IMR-90 (cell line): ENCODE results near the gene TRIO. TPM values are rescaled to one million over a fixed set of nuclear protein-coding genes. Genes with fewer than 3 reads are reported as not detected.

ENCODE experiments used
- ATAC-seq: fragments of 200-7000 bp; cut with Tn5 transposase; 2 replicates; pipeline ENCODE4 v1.9.1; 2020; ENCODE audit warnings: low read depth, mild to moderate bottlenecking, moderate library complexity
- BruUV-seq: library from RNA; stranded (reverse); fragments of 400-500 nt; replicated peaks from 2 replicates; lab custom pipeline; 2021; lab: Mats Ljungman, UMichigan
- CTCF ChIA-PET: fragments of 300-600 bp; formaldehyde crosslinking; extraction: SDS; loops from one replicate; lab custom pipeline; 2021; ENCODE audit warnings: antibody characterized with exemption; lab: Yijun Ruan, JAX
- POLR2A ChIA-PET: fragments of 300-600 bp; sonication (Branson Sonifier 250); formaldehyde crosslinking; loops from one replicate; lab custom pipeline; 2022; ENCODE audit warnings: antibody characterized with exemption; ENCODE audit not compliant: unreplicated experiment; lab: Charles Lee
- DNase-seq: peaks from one replicate; pipeline ENCODE4 v3.0.0; 2013
- H2AFZ ChIP-seq: replicated peaks from 2 replicates; pipeline ENCODE3; 2013; ENCODE audit warnings: low read length, mild to moderate bottlenecking; ENCODE audit not compliant: poor library complexity
- H2AK5ac ChIP-seq: 2 replicates; pipeline ENCODE4 v1.6.1; 2013; ENCODE audit warnings: low read depth, low read length, inconsistent platforms
- H2AK9ac ChIP-seq: replicated peaks from 2 replicates; pipeline ENCODE3; 2013; ENCODE audit warnings: mild to moderate bottlenecking, low read depth, low read length, moderate library complexity; ENCODE audit not compliant: poor library complexity
- H2BK120ac ChIP-seq: 2 replicates; pipeline ENCODE4 v1.6.1; 2013; ENCODE audit warnings: low read depth, low read length, inconsistent platforms
- H2BK15ac ChIP-seq: 3 replicates; pipeline ENCODE4 v1.6.1; 2013; ENCODE audit warnings: low read depth, low read length, inconsistent platforms
- H2BK20ac ChIP-seq: 2 replicates; pipeline ENCODE4 v1.6.1; 2013; ENCODE audit warnings: low read depth, mild to moderate bottlenecking, inconsistent platforms, low read length, moderate library complexity
- H2BK5ac ChIP-seq: 2 replicates; pipeline ENCODE4 v1.6.1; 2013; ENCODE audit warnings: mild to moderate bottlenecking, low read depth, low read length, inconsistent platforms; ENCODE audit not compliant: poor library complexity, severe bottlenecking
- H3K14ac ChIP-seq: replicated peaks from 2 replicates; pipeline ENCODE4 v1.6.1; 2013; ENCODE audit warnings: low read depth, low read length, inconsistent platforms
- H3K18ac ChIP-seq: 2 replicates; pipeline ENCODE4 v1.6.1; 2013; ENCODE audit warnings: low read depth, low read length, control low read depth
- H3K23ac ChIP-seq: 2 replicates; pipeline ENCODE4 v1.6.1; 2013; ENCODE audit warnings: low read depth, low read length, inconsistent platforms
- H3K27ac ChIP-seq: 2 replicates; pipeline ENCODE4 v1.5.1; 2013; ENCODE audit warnings: mild to moderate bottlenecking, control low read depth, low read length; ENCODE audit not compliant: insufficient read depth
- H3K27me3 ChIP-seq: 2 replicates; pipeline ENCODE4 v1.6.1; 2013; ENCODE audit warnings: low read length; ENCODE audit not compliant: control insufficient read depth, insufficient read depth
- H3K36me3 ChIP-seq: 2 replicates; pipeline ENCODE4 v1.6.1; 2013; ENCODE audit warnings: low read length, mixed read lengths; ENCODE audit not compliant: control insufficient read depth, insufficient read depth
- H3K4ac ChIP-seq: 2 replicates; pipeline ENCODE4 v1.6.1; 2013; ENCODE audit warnings: low read depth, low read length, inconsistent platforms
- H3K4me1 ChIP-seq: 2 replicates; pipeline ENCODE4 v1.6.1; 2013; ENCODE audit warnings: low read length, mixed read lengths; ENCODE audit not compliant: control insufficient read depth, insufficient read depth
- H3K4me2 ChIP-seq: 2 replicates; pipeline ENCODE4 v1.6.1; 2013; ENCODE audit warnings: low read depth, mild to moderate bottlenecking, control low read depth, low read length, moderate library complexity
- H3K4me3 ChIP-seq: 2 replicates; pipeline ENCODE4 v1.5.1; 2013; ENCODE audit warnings: low read depth, mild to moderate bottlenecking, control low read depth, low read length, moderate library complexity; ENCODE audit not compliant: insufficient read depth
- H3K56ac ChIP-seq: 2 replicates; pipeline ENCODE4 v1.6.1; 2013; ENCODE audit warnings: low read length, inconsistent platforms; ENCODE audit not compliant: insufficient read depth; ENCODE audit errors: extremely low read depth
- H3K79me1 ChIP-seq, 2 experiments: 2 replicates each; pipeline ENCODE4 v1.6.1; 2013; ENCODE audit warnings: low read length in 2 of 2, inconsistent platforms in 1 of 2, low read depth in 1 of 2
- H3K9ac ChIP-seq: 2 replicates; pipeline ENCODE4 v1.6.1; 2013; ENCODE audit warnings: low read depth, low read length, control low read depth
- H3K9me1 ChIP-seq: 2 replicates; pipeline ENCODE4 v1.6.1; 2013; ENCODE audit warnings: low read length, inconsistent platforms; ENCODE audit not compliant: insufficient read depth
- H3K9me3 ChIP-seq: 2 replicates; pipeline ENCODE4 v1.6.1; 2013; ENCODE audit warnings: low read length; ENCODE audit not compliant: control insufficient read depth, insufficient read depth
- H4K20me1 ChIP-seq: 2 replicates; pipeline ENCODE4 v1.6.1; 2013; ENCODE audit warnings: low read length, inconsistent platforms; ENCODE audit not compliant: insufficient read depth
- H4K5ac ChIP-seq: 2 replicates; pipeline ENCODE4 v1.6.1; 2013; ENCODE audit warnings: mild to moderate bottlenecking, low read depth, low read length, control low read depth
- H4K8ac ChIP-seq, 2 experiments: 2 replicates each; pipeline ENCODE4 v1.6.1; 2013; ENCODE audit warnings: low read depth in 2 of 2, low read length in 2 of 2, control low read depth in 1 of 2, inconsistent platforms in 1 of 2
- H4K91ac ChIP-seq: 2 replicates; pipeline ENCODE4 v1.6.1; 2013; ENCODE audit warnings: low read depth, low read length, inconsistent platforms; ENCODE audit not compliant: insufficient read depth
- BHLHE40 ChIP-seq: fragments of 150-350 bp; IDR thresholded peaks from 2 replicates; pipeline ENCODE4 v1.6.1; 2016; ENCODE audit warnings: mild to moderate bottlenecking, low read depth, low read length
- CEBPB ChIP-seq: IDR thresholded peaks from 2 replicates; pipeline ENCODE4 v1.6.1; 2012; ENCODE audit warnings: low read depth, low read length, improper control_type of control experiment
- CHD1 ChIP-seq: IDR thresholded peaks from 2 replicates; pipeline ENCODE4 v1.6.1; 2012; ENCODE audit warnings: low read depth, low read length, improper control_type of control experiment
- MAFK ChIP-seq: IDR thresholded peaks from 2 replicates; pipeline ENCODE4 v1.6.1; 2012; ENCODE audit warnings: low read depth, low read length, improper control_type of control experiment
- POLR2A ChIP-seq: IDR thresholded peaks from 2 replicates; pipeline ENCODE4 v1.6.1; 2012; ENCODE audit warnings: mild to moderate bottlenecking, low read depth, low read length
- RAD21 ChIP-seq: IDR thresholded peaks from 2 replicates; pipeline ENCODE4 v1.6.1; 2012; ENCODE audit warnings: low read length, improper control_type of control experiment
- RFX5 ChIP-seq: IDR thresholded peaks from 2 replicates; pipeline ENCODE4 v1.8.0; 2012; ENCODE audit warnings: low read depth, mild to moderate bottlenecking, low read length, moderate library complexity
- SMC3 ChIP-seq: fragments of 150-350 bp; IDR thresholded peaks from 2 replicates; pipeline ENCODE4 v1.6.1; 2016; ENCODE audit warnings: low read depth, mild to moderate bottlenecking, antibody characterized with exemption, low read length, moderate library complexity
- WGBS, 2 experiments: methylation state at CpG; one replicate each; pipeline versions ENCODE4 v1.1.5 to v1.1.7; 2013; ENCODE audit warnings: missing lambda C conversion rate in 2 of 2; ENCODE audit not compliant: insufficient read length in 1 of 2; ENCODE audit errors: extremely low coverage in 2 of 2; 5-methylcytosine and 5-hydroxymethylcytosine counted together
- dilution Hi-C: fragments of 300-500 bp; cut with HindIII; formaldehyde crosslinking; loops from one replicate; pipeline ENCODE4 v1.14.3; 2018; ENCODE audit warnings: low sequenced_read_pairs; ENCODE audit not compliant: unreplicated experiment
- in situ Hi-C: fragments of 300-500 bp; cut with MboI; formaldehyde crosslinking; loops from 3 replicates; pipeline ENCODE4 v1.14.3; 2019; ENCODE audit warnings: low sequenced_read_pairs, inconsistent platforms, mixed read lengths
- intact Hi-C: fragments of 100-400 bp; cut with micrococcal nuclease; formaldehyde crosslinking; loops from 2 replicates; pipeline ENCODE4 v1.10.0; 2022
- polyA plus RNA-seq, 3 experiments: library from polyadenylated mRNA; depleted of rRNA; stranded (reverse); fragments of >200 nt; gene quantifications; 2 replicates each; pipeline ENCODE4 v1.2.3, GENCODE V29; 2012; ENCODE audit warnings: low replicate concordance in 1 of 3
- total RNA-seq: library from RNA; depleted of rRNA; stranded (reverse); fragments of >200 nt; gene quantifications from 2 replicates; pipeline ENCODE4 v1.2.3, GENCODE V29; 2012
- TF ChIP-seq, protein P1 (sequence below): fragments of 150-350 bp; IDR thresholded peaks from 2 replicates; pipeline ENCODE4 v1.6.1; 2017; ENCODE audit warnings: mild to moderate bottlenecking, antibody characterized with exemption, low read length, low read depth
- TF ChIP-seq, protein P2 (sequence below): conservative IDR thresholded peaks from 2 replicates; pipeline ENCODE4 v1.5.1; 2012; ENCODE audit warnings: mild to moderate bottlenecking, low read depth, low read length, improper control_type of control experiment

TRIO gene
- total and polyA plus RNA-seq, 2 of the 4 experiments (the other 2 are of a cell fraction): 206 to 522 TPM

DNA sequence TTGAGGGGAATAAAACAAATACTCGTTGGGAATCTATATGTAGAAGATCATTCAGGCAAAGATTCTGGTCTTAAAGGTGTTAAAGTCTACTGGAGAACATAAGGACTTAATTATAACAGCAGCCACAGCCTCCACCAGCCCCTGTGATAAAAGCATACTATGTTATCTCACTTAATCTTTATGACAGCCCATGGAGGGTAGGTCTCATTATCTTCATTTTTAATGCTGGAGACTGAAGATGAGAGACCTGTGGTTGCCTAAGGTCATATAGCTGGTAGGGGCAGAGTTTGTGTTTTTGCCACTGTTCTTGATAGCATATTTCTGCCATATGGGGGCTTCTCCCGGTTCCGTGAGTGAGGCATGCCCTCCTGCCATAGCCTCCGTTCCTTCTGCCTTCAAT is 88.7 kb downstream of the TRIO start:
- Histone ChIP-seq H3K79me1 (peaks cover 0 to 44% of the 10 kb centered on the region in 2 experiments; a peak in 2 of 4 replicates), H3K4ac (no peak overlapping the region), H4K5ac (no peak overlapping the region), H2AK9ac (no peak overlapping the region), H3K4me3 (no peak overlapping the region), H2BK5ac (peak overlapping the region; percentile 25), H2BK15ac (no peak overlapping the region), H3K36me3 (peaks cover 18% of the 10 kb centered on the region), H4K91ac (no peak overlapping the region), H3K9ac (no peak overlapping the region), H3K4me2 (no peak overlapping the region), H3K23ac (no peak overlapping the region), H3K56ac (no peak overlapping the region), H3K14ac (no peak overlapping the region), H3K27me3 (no peaks in the 10 kb centered on the region), H3K4me1 (peaks cover 38% of the 10 kb centered on the region), H4K20me1 (peaks cover 99% of the 10 kb centered on the region), H4K8ac (no peak overlapping the region), H3K9me3 (no peaks in the 10 kb centered on the region), H2AFZ (no peak overlapping the region), H2BK120ac (no peak overlapping the region), H2AK5ac (no peak overlapping the region), H2BK20ac (no peak overlapping the region), H3K27ac (no peak overlapping the region), H3K18ac (no peak overlapping the region), H3K9me1 (peaks cover 45% of the 10 kb centered on the region)
- intact Hi-C loops: no loop called here
- ChIA-PET POLR2A (no interaction called here), CTCF (no interaction called here)
- ATAC-seq (no peak), DNase-seq (no peak)
- no TSS peak for BruUV-seq
- WGBS, 2 experiments: no CpG with 5 or more reads among the region's 4 CpGs
- TF ChIP-seq CHD1 (no peak), RAD21 (no peak), CEBPB (no peak), MAFK (no peak), BHLHE40 (no peak), POLR2A (no peak), RFX5 (no peak), SMC3 (no peak)
- TF ChIP-seq, protein P1, sequence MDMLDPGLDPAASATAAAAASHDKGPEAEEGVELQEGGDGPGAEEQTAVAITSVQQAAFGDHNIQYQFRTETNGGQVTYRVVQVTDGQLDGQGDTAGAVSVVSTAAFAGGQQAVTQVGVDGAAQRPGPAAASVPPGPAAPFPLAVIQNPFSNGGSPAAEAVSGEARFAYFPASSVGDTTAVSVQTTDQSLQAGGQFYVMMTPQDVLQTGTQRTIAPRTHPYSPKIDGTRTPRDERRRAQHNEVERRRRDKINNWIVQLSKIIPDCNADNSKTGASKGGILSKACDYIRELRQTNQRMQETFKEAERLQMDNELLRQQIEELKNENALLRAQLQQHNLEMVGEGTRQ: no peak
- TF ChIP-seq, protein P2, sequence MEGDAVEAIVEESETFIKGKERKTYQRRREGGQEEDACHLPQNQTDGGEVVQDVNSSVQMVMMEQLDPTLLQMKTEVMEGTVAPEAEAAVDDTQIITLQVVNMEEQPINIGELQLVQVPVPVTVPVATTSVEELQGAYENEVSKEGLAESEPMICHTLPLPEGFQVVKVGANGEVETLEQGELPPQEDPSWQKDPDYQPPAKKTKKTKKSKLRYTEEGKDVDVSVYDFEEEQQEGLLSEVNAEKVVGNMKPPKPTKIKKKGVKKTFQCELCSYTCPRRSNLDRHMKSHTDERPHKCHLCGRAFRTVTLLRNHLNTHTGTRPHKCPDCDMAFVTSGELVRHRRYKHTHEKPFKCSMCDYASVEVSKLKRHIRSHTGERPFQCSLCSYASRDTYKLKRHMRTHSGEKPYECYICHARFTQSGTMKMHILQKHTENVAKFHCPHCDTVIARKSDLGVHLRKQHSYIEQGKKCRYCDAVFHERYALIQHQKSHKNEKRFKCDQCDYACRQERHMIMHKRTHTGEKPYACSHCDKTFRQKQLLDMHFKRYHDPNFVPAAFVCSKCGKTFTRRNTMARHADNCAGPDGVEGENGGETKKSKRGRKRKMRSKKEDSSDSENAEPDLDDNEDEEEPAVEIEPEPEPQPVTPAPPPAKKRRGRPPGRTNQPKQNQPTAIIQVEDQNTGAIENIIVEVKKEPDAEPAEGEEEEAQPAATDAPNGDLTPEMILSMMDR: no peak
- dilution Hi-C loops: no loop called here
- in situ Hi-C loops: no loop called here
